Measurements from ENCODE around the gene EOGT. TPM values are rescaled to one million over a fixed set of nuclear protein-coding genes. Genes with fewer than 3 reads are reported as not detected.

Gene EOGT
- total RNA-seq, 1 donor from 2014 or later = 8.4 TPM

DNA sequence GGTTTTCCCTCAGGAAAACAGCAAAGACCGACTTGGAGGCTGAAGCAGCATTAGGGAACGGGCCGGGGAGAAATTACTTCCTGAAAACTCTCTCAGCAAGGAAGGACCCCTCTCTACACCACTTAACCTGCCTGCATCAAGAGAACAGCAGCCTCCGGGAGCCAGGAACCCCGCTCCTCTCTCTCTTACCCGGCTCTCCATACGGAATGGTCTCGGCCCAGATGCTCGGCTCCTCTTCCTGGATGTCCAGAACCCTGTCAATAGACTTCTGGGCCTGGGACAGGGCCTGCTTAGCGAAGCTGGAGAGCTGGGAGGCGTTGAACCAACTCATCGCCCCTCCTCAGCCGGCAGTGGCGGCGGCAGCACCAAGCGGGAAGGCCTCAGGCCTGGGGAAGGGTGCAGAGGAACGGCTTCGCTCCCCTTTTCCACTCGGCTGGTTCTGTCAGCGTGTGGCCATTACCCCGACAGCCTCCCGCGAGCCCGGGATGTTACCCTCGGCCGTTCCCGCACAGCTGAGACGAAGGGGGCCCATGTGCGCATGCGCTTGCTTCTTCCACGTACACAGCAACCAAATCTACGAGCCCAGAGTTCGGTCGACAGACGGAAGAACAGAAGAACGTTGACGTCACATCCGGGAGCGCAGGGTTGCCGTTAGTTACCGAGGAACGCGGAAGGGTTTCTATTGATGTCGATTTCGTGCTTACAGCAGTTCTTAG lies 38.4 kb upstream of the EOGT start, which contains the start of gene TMF1:
TMF1 (minus strand) TSS at position 578 of the 716 bp plus-strand sequence; CDS start at position 331, 247 bp downstream.
- H3K4me1 Mint-ChIP-seq (ENCODE audit: unreplicated experiment) = peaks cover 27% of the 10 kb centered on the region
- TF ChIP-seq, protein P1, sequence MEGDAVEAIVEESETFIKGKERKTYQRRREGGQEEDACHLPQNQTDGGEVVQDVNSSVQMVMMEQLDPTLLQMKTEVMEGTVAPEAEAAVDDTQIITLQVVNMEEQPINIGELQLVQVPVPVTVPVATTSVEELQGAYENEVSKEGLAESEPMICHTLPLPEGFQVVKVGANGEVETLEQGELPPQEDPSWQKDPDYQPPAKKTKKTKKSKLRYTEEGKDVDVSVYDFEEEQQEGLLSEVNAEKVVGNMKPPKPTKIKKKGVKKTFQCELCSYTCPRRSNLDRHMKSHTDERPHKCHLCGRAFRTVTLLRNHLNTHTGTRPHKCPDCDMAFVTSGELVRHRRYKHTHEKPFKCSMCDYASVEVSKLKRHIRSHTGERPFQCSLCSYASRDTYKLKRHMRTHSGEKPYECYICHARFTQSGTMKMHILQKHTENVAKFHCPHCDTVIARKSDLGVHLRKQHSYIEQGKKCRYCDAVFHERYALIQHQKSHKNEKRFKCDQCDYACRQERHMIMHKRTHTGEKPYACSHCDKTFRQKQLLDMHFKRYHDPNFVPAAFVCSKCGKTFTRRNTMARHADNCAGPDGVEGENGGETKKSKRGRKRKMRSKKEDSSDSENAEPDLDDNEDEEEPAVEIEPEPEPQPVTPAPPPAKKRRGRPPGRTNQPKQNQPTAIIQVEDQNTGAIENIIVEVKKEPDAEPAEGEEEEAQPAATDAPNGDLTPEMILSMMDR (conservative IDR thresholded peaks at IDR 0.05) = no peak
- H3K27me3 Mint-ChIP-seq = no peaks in the 10 kb centered on the region
- H3K9me3 Mint-ChIP-seq = no peaks in the 10 kb centered on the region
- peaks cover 25% of the 10 kb centered on the region for H3K36me3 Mint-ChIP-seq
- H3K27ac Mint-ChIP-seq = peak within 1 kb of the TSS; percentile 98
- DNase-seq (ENCODE audit: extremely low spot score, unreplicated experiment) = peak; percentile 98
- peak within 1 kb of the TSS; percentile 98 for H3K4me3 Mint-ChIP-seq

DNA sequence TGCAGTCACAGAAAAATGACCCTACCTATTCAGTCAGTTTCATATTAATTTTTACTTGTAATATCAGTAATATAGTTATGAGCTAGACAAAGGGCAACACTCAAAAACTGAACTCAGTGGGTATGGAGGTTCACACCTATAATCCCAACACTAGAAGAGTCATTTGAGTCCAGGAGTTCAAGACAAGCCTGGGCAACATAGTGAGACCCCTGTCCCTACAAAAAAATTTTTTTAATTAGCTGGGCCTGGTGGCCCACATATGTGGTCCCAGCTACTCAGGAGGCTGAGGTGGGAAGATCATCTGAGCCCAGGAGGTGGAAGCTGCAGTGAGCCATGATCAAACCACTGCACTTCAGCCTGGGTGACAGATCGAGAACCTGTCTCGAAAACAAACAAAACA lies 35.5 kb upstream of the EOGT start:
- no peak overlapping the region for H3K27ac Mint-ChIP-seq
- DNase-seq (ENCODE audit: extremely low spot score, unreplicated experiment) = no peak
- H3K4me1 Mint-ChIP-seq (ENCODE audit: unreplicated experiment) = peaks cover 34% of the 10 kb centered on the region
- no peaks in the 10 kb centered on the region for H3K9me3 Mint-ChIP-seq
- no peak overlapping the region for H3K4me3 Mint-ChIP-seq
- peaks cover 28% of the 10 kb centered on the region for H3K36me3 Mint-ChIP-seq
- no peaks in the 10 kb centered on the region for H3K27me3 Mint-ChIP-seq
- TF ChIP-seq, protein P1 (conservative IDR thresholded peaks at IDR 0.05) = no peak

DNA sequence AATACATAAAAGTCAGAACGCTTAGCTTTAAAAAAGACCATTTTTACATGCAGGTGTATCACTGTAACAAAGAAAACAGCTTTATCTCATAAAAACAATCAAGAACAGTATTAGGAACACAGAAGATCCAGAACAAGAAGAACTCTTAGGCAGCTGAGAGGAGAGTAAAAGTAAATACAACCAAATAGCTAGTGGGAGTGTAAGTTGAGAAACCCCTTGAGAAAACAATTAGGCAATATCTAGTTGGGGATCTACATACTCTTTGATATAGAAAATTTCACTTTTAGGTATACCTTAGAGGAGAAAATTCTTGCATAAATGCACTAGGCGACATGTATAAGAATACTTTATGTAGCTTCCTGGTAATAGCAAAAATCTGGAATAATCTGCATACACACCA lies 31.1 kb upstream of the EOGT start:
- Mint-ChIP-seq H3K9me3 (no peaks in the 10 kb centered on the region), H3K4me1 (ENCODE audit: unreplicated experiment) (peaks cover 15% of the 10 kb centered on the region), H3K27me3 (no peaks in the 10 kb centered on the region), H3K27ac (no peak overlapping the region), H3K4me3 (no peak overlapping the region), H3K36me3 (peaks cover 35% of the 10 kb centered on the region)
- DNase-seq (ENCODE audit: extremely low spot score, unreplicated experiment) = no peak
- TF ChIP-seq, protein P1 (conservative IDR thresholded peaks at IDR 0.05) = no peak

DNA sequence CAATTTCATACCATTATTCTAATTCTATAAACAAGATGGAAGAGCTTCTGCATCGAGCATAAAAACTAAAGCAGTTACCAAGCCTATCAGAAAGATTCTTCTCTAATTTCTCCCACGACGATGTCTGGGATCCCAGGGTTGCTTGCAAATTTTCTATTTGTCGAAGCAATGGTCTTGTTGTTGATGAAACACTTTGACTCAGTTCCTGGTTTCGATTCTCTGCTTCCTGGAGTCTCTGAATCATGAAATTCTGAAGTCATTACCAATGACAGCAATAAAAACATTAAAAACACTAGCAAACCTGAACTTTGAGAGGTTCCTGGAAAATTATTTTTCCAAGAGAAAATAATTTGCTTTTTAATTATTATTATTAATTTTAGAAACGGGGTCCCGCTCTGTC lies 20.0 kb upstream of the EOGT start:
- no peak overlapping the region for H3K27ac Mint-ChIP-seq
- TF ChIP-seq, protein P1 (conservative IDR thresholded peaks at IDR 0.05) = no peak
- H3K36me3 Mint-ChIP-seq = peaks cover 33% of the 10 kb centered on the region
- no peaks in the 10 kb centered on the region for H3K9me3 Mint-ChIP-seq
- no peaks in the 10 kb centered on the region for H3K4me1 Mint-ChIP-seq (ENCODE audit: unreplicated experiment)
- no peak overlapping the region for H3K4me3 Mint-ChIP-seq
- H3K27me3 Mint-ChIP-seq = no peaks in the 10 kb centered on the region
- no peak for DNase-seq (ENCODE audit: extremely low spot score, unreplicated experiment)

DNA sequence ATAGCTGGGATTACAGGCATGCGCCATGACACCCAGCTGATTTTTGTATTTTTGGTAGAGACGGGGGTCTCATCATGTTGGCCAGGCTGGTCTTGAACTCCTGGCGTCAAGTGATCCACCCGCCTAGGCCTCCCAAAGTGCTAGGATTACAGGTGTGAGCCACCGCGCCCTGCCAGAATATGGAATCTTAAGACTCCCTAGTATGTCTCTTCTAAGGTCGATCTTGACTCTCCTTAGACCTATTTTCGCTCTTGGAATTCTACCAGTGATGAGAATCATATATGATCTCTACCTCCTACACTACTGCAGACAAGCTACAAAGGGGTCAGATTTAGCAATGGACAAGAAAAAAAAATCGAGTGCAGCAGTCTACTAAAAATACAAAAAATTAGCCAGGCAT lies 19.3 kb upstream of the EOGT start:
- no peaks in the 10 kb centered on the region for H3K27me3 Mint-ChIP-seq
- H3K9me3 Mint-ChIP-seq = no peaks in the 10 kb centered on the region
- H3K36me3 Mint-ChIP-seq = peaks cover 34% of the 10 kb centered on the region
- TF ChIP-seq, protein P1 (conservative IDR thresholded peaks at IDR 0.05) = no peak
- H3K27ac Mint-ChIP-seq = no peak overlapping the region
- no peak overlapping the region for H3K4me3 Mint-ChIP-seq
- no peaks in the 10 kb centered on the region for H3K4me1 Mint-ChIP-seq (ENCODE audit: unreplicated experiment)
- no peak for DNase-seq (ENCODE audit: extremely low spot score, unreplicated experiment)
